ENCODE data around the gene SNUPN. TPM values are rescaled to one million over a fixed set of nuclear protein-coding genes. Genes with fewer than 3 reads are reported as not detected.

SNUPN gene
- total and polyA plus RNA-seq, 9 donors = 20.4 to 35.3 (median 29.2) TPM

DNA sequence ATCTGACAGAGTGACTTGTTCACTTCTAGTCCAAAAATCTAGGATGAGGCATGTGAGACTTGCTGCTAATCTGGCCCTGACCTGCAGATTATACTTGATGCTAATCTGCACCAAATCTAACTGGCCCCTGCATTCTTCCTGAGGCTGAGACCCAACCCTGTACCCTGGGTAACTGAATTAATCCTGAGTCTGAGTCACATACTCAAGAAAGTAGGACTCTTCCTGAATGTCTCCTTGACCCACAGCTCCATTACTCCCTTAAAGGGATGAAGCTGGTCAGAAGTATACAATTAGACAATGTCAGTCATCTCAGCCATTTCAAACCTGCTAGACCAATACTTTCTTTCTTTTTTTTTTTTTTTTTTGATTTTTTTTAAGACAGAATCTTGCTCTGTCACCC is 71.9 kb downstream of the SNUPN start:
- TF ChIP-seq, protein P1, sequence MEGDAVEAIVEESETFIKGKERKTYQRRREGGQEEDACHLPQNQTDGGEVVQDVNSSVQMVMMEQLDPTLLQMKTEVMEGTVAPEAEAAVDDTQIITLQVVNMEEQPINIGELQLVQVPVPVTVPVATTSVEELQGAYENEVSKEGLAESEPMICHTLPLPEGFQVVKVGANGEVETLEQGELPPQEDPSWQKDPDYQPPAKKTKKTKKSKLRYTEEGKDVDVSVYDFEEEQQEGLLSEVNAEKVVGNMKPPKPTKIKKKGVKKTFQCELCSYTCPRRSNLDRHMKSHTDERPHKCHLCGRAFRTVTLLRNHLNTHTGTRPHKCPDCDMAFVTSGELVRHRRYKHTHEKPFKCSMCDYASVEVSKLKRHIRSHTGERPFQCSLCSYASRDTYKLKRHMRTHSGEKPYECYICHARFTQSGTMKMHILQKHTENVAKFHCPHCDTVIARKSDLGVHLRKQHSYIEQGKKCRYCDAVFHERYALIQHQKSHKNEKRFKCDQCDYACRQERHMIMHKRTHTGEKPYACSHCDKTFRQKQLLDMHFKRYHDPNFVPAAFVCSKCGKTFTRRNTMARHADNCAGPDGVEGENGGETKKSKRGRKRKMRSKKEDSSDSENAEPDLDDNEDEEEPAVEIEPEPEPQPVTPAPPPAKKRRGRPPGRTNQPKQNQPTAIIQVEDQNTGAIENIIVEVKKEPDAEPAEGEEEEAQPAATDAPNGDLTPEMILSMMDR (IDR thresholded peaks at IDR 0.05) = no peak
- TF ChIP-seq EP300 (IDR thresholded peaks at IDR 0.05) = no peak
- TF ChIP-seq POLR2A (IDR thresholded peaks at IDR 0.05) = no peak
- Histone ChIP-seq H3K27ac (no peak overlapping the region), H3K36me3 (no peaks in the 10 kb centered on the region), H3K4me3 (no peak overlapping the region), H3K9me3 (no peaks in the 10 kb centered on the region), H3K4me1 (ENCODE audit: insufficient read depth) (peaks cover 1% of the 10 kb centered on the region), H3K27me3 (no peaks in the 10 kb centered on the region)
- no peak for DNase-seq
- intact Hi-C loops (cut with DNase I) = no loop called here

DNA sequence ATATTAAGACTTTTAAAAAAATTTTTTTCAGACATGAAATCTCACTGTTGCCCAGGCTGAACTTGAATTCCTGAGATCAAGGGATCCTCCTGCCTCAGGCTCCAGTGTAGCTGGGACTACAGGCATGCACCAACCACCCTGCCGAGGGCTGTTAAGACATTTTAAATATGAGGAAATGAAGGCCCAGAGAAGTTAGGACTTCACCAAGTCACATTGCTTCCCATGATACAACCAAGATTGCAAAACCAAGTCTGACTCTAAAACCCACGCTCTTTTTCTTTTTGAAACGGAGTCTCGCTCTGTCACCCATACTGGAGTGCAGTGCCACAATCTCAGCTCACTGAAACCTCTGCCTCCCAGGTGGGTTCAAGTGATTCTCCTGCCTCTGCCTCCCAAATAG is 74.4 kb downstream of the SNUPN start:
- Histone ChIP-seq H3K4me3 (no peak overlapping the region), H3K36me3 (no peaks in the 10 kb centered on the region), H3K27ac (no peak overlapping the region), H3K4me1 (ENCODE audit: insufficient read depth) (peaks cover 5% of the 10 kb centered on the region), H3K9me3 (no peaks in the 10 kb centered on the region), H3K27me3 (no peaks in the 10 kb centered on the region)
- 92 to 95% (median 93%) methylated on average over 4 of the region's 4 CpGs for WGBS, 3 donors
- intact Hi-C loops (cut with DNase I) = no loop called here
- no peak for DNase-seq
- TF ChIP-seq, protein P1 (IDR thresholded peaks at IDR 0.05) = no peak
- TF ChIP-seq EP300 (IDR thresholded peaks at IDR 0.05) (no peak), POLR2A (IDR thresholded peaks at IDR 0.05) (no peak)

Other genes with a start within 250 kb of the SNUPN start
- gene SIN3A, start 174.0 kb downstream of the SNUPN start, total RNA-seq = 100 to 1,000 TPM in 4 of 7 donors, 10 to 100 TPM in 3; 40.1 to 115 (median 103) TPM
- 10 to 100 TPM; 29.3 to 50.6 TPM for gene SIN3A, start 174.0 kb downstream of the SNUPN start, polyA plus RNA-seq
- 10 to 100 TPM; 12.2 to 32.4 (median 21.8) TPM for gene PTPN9, start 46.4 kb downstream of the SNUPN start, total RNA-seq
- 10 to 100 TPM; 16.9 to 34.8 TPM for gene PTPN9, start 46.4 kb downstream of the SNUPN start, polyA plus RNA-seq
- 100 to 1,000 TPM in 2 of 7 donors, 10 to 100 TPM in 5; 45.1 to 106 (median 59.6) TPM for gene IMP3, start 14.5 kb upstream of the SNUPN start, total RNA-seq
- gene IMP3, start 14.5 kb upstream of the SNUPN start, polyA plus RNA-seq = 10 to 100 TPM; 47.1 to 51.6 TPM
- gene SNX33, start 22.2 kb upstream of the SNUPN start, total RNA-seq = 10 to 100 TPM; 16.0 to 37.3 (median 32.3) TPM
- 10 to 100 TPM; 23.4 to 28.3 TPM for gene SNX33, start 22.2 kb upstream of the SNUPN start, polyA plus RNA-seq
- gene CSPG4, start 87.1 kb upstream of the SNUPN start, total RNA-seq = 10 to 100 TPM in 2 of 7 donors, 1 to 10 TPM in 5; 4.2 to 30.0 (median 5.2) TPM
- 1 to 10 TPM; 3.3 to 7.8 TPM for gene CSPG4, start 87.1 kb upstream of the SNUPN start, polyA plus RNA-seq
- 10 to 100 TPM; 28.6 to 35.7 (median 31.2) TPM for gene UBE2Q2, start 217.7 kb upstream of the SNUPN start, total RNA-seq
- gene UBE2Q2, start 217.7 kb upstream of the SNUPN start, polyA plus RNA-seq = 10 to 100 TPM; 22.6 to 27.7 TPM